GM12864 (cell line): ENCODE results near the gene NOS1AP.

Experiments
- DNase-seq: peaks from one replicate; pipeline ENCODE4 v3.0.0-alpha.2; 2011; ENCODE audit warnings: low read depth
- H3K4me3 ChIP-seq: 2 replicates; pipeline ENCODE4 v1.5.1; 2011; ENCODE audit warnings: mild to moderate bottlenecking, low read depth, low read length, control low read depth
- CTCF ChIP-seq: IDR thresholded peaks from 2 replicates; pipeline ENCODE4 v1.5.1; 2011; ENCODE audit warnings: low read depth, mild to moderate bottlenecking, moderate library complexity, low read length, control low read depth, inconsistent platforms; ENCODE audit errors: missing control alignments

Gene NOS1AP

GRCh38 chr1:162391790-162392563 is 322.5 kb downstream of the NOS1AP start:
- DNase-seq = no peak
- peak; percentile 74 for TF ChIP-seq CTCF
- H3K4me3 ChIP-seq = no peak overlapping the region

GRCh38 chr1:162396201-162396906 is 326.9 kb downstream of the NOS1AP start:
- DNase-seq = no peak
- TF ChIP-seq CTCF = no peak
- H3K4me3 ChIP-seq = no peak overlapping the region

GRCh38 chr1:162397039-162397448 is 327.6 kb downstream of the NOS1AP start:
- DNase-seq = no peak
- no peak for TF ChIP-seq CTCF
- no peak overlapping the region for H3K4me3 ChIP-seq

- no peak for TF ChIP-seq CTCF
- H3K4me3 ChIP-seq = no peak overlapping the region
- DNase-seq = no peak
Measured at GRCh38 chr1:162397943-162398560, 328.6 kb downstream of the NOS1AP start.

- no peak for TF ChIP-seq CTCF
- no peak for DNase-seq
- no peak overlapping the region for H3K4me3 ChIP-seq
Measured at GRCh38 chr1:162398999-162399580, 329.6 kb downstream of the NOS1AP start.

- H3K4me3 ChIP-seq = no peak overlapping the region
- no peak for TF ChIP-seq CTCF
- no peak for DNase-seq
Measured at GRCh38 chr1:162400790-162401355, 331.4 kb downstream of the NOS1AP start.
